Trophoblast cell (in vitro differentiated cells and primary cell): ENCODE measurements around the gene SASH1.

Experiments used
- DNase-seq, 2 donors: peaks; one replicate each; pipeline ENCODE4 v3.0.0-alpha.2; 2016
- H2AFZ ChIP-seq: 2 replicates; pipeline ENCODE4 v1.6.1; 2013; ENCODE audit warnings: low read length, moderate library complexity, mild to moderate bottlenecking; ENCODE audit not compliant: insufficient read depth, poor library complexity
- H2AK5ac ChIP-seq: 2 replicates; pipeline ENCODE4 v1.6.1; 2013; ENCODE audit warnings: mild to moderate bottlenecking, low read length
- H2BK120ac ChIP-seq: 2 replicates; pipeline ENCODE4 v1.6.1; 2013; ENCODE audit warnings: low read length, mild to moderate bottlenecking, moderate library complexity; ENCODE audit not compliant: insufficient read depth, poor library complexity
- H2BK12ac ChIP-seq: 2 replicates; pipeline ENCODE4 v1.6.1; 2013; ENCODE audit warnings: mild to moderate bottlenecking, low read length, moderate library complexity
- H2BK5ac ChIP-seq: 2 replicates; pipeline ENCODE4 v1.6.1; 2013; ENCODE audit warnings: low read length, low read depth, moderate library complexity, mild to moderate bottlenecking; ENCODE audit not compliant: poor library complexity
- H3K14ac ChIP-seq: 2 replicates; pipeline ENCODE4 v1.6.1; 2013; ENCODE audit warnings: mild to moderate bottlenecking, low read length
- H3K18ac ChIP-seq: 2 replicates; pipeline ENCODE4 v1.6.1; 2013; ENCODE audit warnings: mild to moderate bottlenecking, low read length
- H3K23ac ChIP-seq: 2 replicates; pipeline ENCODE4 v1.6.1; 2013; ENCODE audit warnings: low read length
- H3K27ac ChIP-seq: 2 replicates; pipeline ENCODE4 v1.5.1; 2013; ENCODE audit warnings: low read depth, mild to moderate bottlenecking, inconsistent platforms, low read length, moderate library complexity
- H3K27me3 ChIP-seq: 2 replicates; pipeline ENCODE4 v1.6.1; 2013; ENCODE audit warnings: inconsistent platforms, mild to moderate bottlenecking, low read length, moderate library complexity; ENCODE audit not compliant: insufficient read depth
- H3K36me3 ChIP-seq, 2 experiments: 1 replicate in 1 of 2; 2 replicates in 1 of 2; pipeline ENCODE4 v1.6.1; 2013; ENCODE audit warnings: low read length in 2 of 2, mild to moderate bottlenecking in 2 of 2, moderate library complexity in 1 of 2; ENCODE audit not compliant: insufficient read depth in 2 of 2, control insufficient read depth in 1 of 2
- H3K4ac ChIP-seq: 2 replicates; pipeline ENCODE4 v1.6.1; 2013; ENCODE audit warnings: low read depth, mild to moderate bottlenecking, low read length, moderate library complexity
- H3K4me1 ChIP-seq, 2 experiments: 1 replicate in 1 of 2; 2 replicates in 1 of 2; pipeline ENCODE4 v1.6.1; 2013; ENCODE audit warnings: low read length in 2 of 2, mild to moderate bottlenecking in 2 of 2, moderate library complexity in 1 of 2; ENCODE audit not compliant: insufficient read depth in 2 of 2, control insufficient read depth in 1 of 2
- H3K4me2 ChIP-seq: 2 replicates; pipeline ENCODE4 v1.6.1; 2013; ENCODE audit warnings: inconsistent platforms, mild to moderate bottlenecking, low read length, moderate library complexity
- H3K4me3 ChIP-seq: 2 replicates; pipeline ENCODE4 v1.5.1; 2013; ENCODE audit warnings: mild to moderate bottlenecking, low read depth, low read length, inconsistent platforms
- H3K79me1 ChIP-seq: one replicate; pipeline ENCODE4 v1.6.1; 2013; ENCODE audit warnings: low read length
- H3K79me2 ChIP-seq: 2 replicates; pipeline ENCODE4 v1.6.1; 2013; ENCODE audit warnings: low read length, mild to moderate bottlenecking; ENCODE audit not compliant: control insufficient read depth, insufficient read depth, poor library complexity
- H3K9ac ChIP-seq: 2 replicates; pipeline ENCODE4 v1.6.1; 2013; ENCODE audit warnings: mild to moderate bottlenecking, low read length
- H3K9me3 ChIP-seq: 2 replicates; pipeline ENCODE4 v1.6.1; 2013; ENCODE audit warnings: low read depth, mild to moderate bottlenecking, control low read depth, inconsistent platforms, low read length; ENCODE audit not compliant: insufficient read depth
- H4K12ac ChIP-seq: 2 replicates; pipeline ENCODE4 v1.6.1; 2013; ENCODE audit warnings: low read depth, mild to moderate bottlenecking, low read length, moderate library complexity
- H4K8ac ChIP-seq: 2 replicates; pipeline ENCODE4 v1.6.1; 2013; ENCODE audit warnings: low read depth, mild to moderate bottlenecking, low read length, moderate library complexity
- H4K91ac ChIP-seq: one replicate; pipeline ENCODE4 v1.6.1; 2013; ENCODE audit warnings: low read depth, mild to moderate bottlenecking, low read length, moderate library complexity
- WGBS: extraction: QIAGEN DNeasy Blood & Tissue Kit; methylation state at CpG from one replicate; pipeline ENCODE4 v1.1.7; 2013; ENCODE audit warnings: missing lambda C conversion rate; ENCODE audit not compliant: insufficient read length, insufficient coverage; ENCODE audit errors: extremely low coverage; 5-methylcytosine and 5-hydroxymethylcytosine counted together

The SASH1 gene

GRCh38 chr6:148497257-148497656 is 154.6 kb downstream of the SASH1 start:
- peaks cover 11 to 14% of the 10 kb centered on the region in 2 experiments for H3K4me1 ChIP-seq
- no peaks in the 10 kb centered on the region for H3K36me3 ChIP-seq
- H3K9ac ChIP-seq, result peak overlapping the region; percentile 33
- peak overlapping the region; percentile 86 for H2AK5ac ChIP-seq
- H3K79me2 ChIP-seq, result no peaks in the 10 kb centered on the region
- no peak overlapping the region for H2BK120ac ChIP-seq
- no peak overlapping the region for H3K18ac ChIP-seq
- peak; percentile 17 to 41 for DNase-seq
- H4K8ac ChIP-seq, result peak overlapping the region; percentile 79
- H3K79me1 ChIP-seq, result peaks cover 9% of the 10 kb centered on the region
- H3K27me3 ChIP-seq, result no peaks in the 10 kb centered on the region
- H2BK5ac ChIP-seq, result peak overlapping the region; percentile 82
- peak overlapping the region; percentile 87 for H2BK12ac ChIP-seq
- no CpG with 5 or more reads among the region's 2 CpGs for WGBS
- H3K23ac ChIP-seq, result no peak overlapping the region
- H3K9me3 ChIP-seq, result no peaks in the 10 kb centered on the region
- no peak overlapping the region for H2AFZ ChIP-seq
- peak overlapping the region; percentile 77 for H3K27ac ChIP-seq
- H4K12ac ChIP-seq, result no peak overlapping the region
- H3K4me2 ChIP-seq, result no peak overlapping the region
- no peak overlapping the region for H3K4me3 ChIP-seq
- H3K14ac ChIP-seq, result no peak overlapping the region
- H3K4ac ChIP-seq, result no peak overlapping the region
- H4K91ac ChIP-seq, result no peak overlapping the region

GRCh38 chr6:148497717-148498116 is 155.1 kb downstream of the SASH1 start:
- H3K4me3 ChIP-seq, result no peak overlapping the region
- peak overlapping the region; percentile 28 for H4K91ac ChIP-seq
- peak overlapping the region; percentile 21 for H3K18ac ChIP-seq
- H2BK120ac ChIP-seq, result peak overlapping the region; percentile 36
- no peak overlapping the region for H3K27ac ChIP-seq
- peak overlapping the region; percentile 93 for H2AK5ac ChIP-seq
- no peaks in the 10 kb centered on the region for H3K36me3 ChIP-seq
- H2BK5ac ChIP-seq, result peak overlapping the region; percentile 69
- no peak overlapping the region for H3K23ac ChIP-seq
- no peak overlapping the region for H3K9ac ChIP-seq
- H4K12ac ChIP-seq, result no peak overlapping the region
- H3K9me3 ChIP-seq, result no peaks in the 10 kb centered on the region
- H2AFZ ChIP-seq, result no peak overlapping the region
- no peaks in the 10 kb centered on the region for H3K79me2 ChIP-seq
- H3K4me1 ChIP-seq, result peaks cover 11 to 14% of the 10 kb centered on the region in 2 experiments
- peak overlapping the region; percentile 7 for H4K8ac ChIP-seq
- H3K79me1 ChIP-seq, result peaks cover 9% of the 10 kb centered on the region
- H3K27me3 ChIP-seq, result no peaks in the 10 kb centered on the region
- H3K4me2 ChIP-seq, result no peak overlapping the region
- WGBS, result no CpG with 5 or more reads among the region's 5 CpGs
- H2BK12ac ChIP-seq, result peak overlapping the region; percentile 84
- peak overlapping the region; percentile 67 for H3K14ac ChIP-seq
- no peak for DNase-seq
- no peak overlapping the region for H3K4ac ChIP-seq

- no peak for DNase-seq
- no peaks in the 10 kb centered on the region for H3K27me3 ChIP-seq
- no peak overlapping the region for H3K4me2 ChIP-seq
- peaks cover 11 to 14% of the 10 kb centered on the region in 2 experiments for H3K4me1 ChIP-seq
- H2BK12ac ChIP-seq, result no peak overlapping the region
- H4K91ac ChIP-seq, result no peak overlapping the region
- H4K8ac ChIP-seq, result no peak overlapping the region
- no peak overlapping the region for H2BK120ac ChIP-seq
- H3K9ac ChIP-seq, result no peak overlapping the region
- no peak overlapping the region for H2AK5ac ChIP-seq
- H3K79me1 ChIP-seq, result peaks cover 9% of the 10 kb centered on the region
- no CpG with 5 or more reads among the region's 2 CpGs for WGBS
- H3K27ac ChIP-seq, result no peak overlapping the region
- H3K18ac ChIP-seq, result no peak overlapping the region
- no peak overlapping the region for H2BK5ac ChIP-seq
- H3K4me3 ChIP-seq, result no peak overlapping the region
- no peak overlapping the region for H3K23ac ChIP-seq
- H3K4ac ChIP-seq, result no peak overlapping the region
- no peaks in the 10 kb centered on the region for H3K79me2 ChIP-seq
- no peak overlapping the region for H3K14ac ChIP-seq
- no peaks in the 10 kb centered on the region for H3K9me3 ChIP-seq
- no peak overlapping the region for H4K12ac ChIP-seq
- no peak overlapping the region for H2AFZ ChIP-seq
- no peaks in the 10 kb centered on the region for H3K36me3 ChIP-seq
Measured at GRCh38 chr6:148500402-148500801, 157.8 kb downstream of the SASH1 start.

GRCh38 chr6:148501178-148501590 is 158.5 kb downstream of the SASH1 start:
- Histone ChIP-seq H3K18ac (no peak overlapping the region), H3K23ac (no peak overlapping the region), H2AFZ (no peak overlapping the region), H3K4me1 (peaks cover 11 to 14% of the 10 kb centered on the region in 2 experiments), H2BK120ac (no peak overlapping the region), H4K91ac (no peak overlapping the region), H3K36me3 (no peaks in the 10 kb centered on the region), H3K4me2 (no peak overlapping the region), H2AK5ac (no peak overlapping the region), H3K14ac (no peak overlapping the region), H3K27ac (no peak overlapping the region), H3K79me1 (peaks cover 9% of the 10 kb centered on the region), H3K27me3 (no peaks in the 10 kb centered on the region), H4K8ac (no peak overlapping the region), H2BK12ac (no peak overlapping the region), H3K79me2 (no peaks in the 10 kb centered on the region), H2BK5ac (no peak overlapping the region), H3K9ac (no peak overlapping the region), H3K4me3 (no peak overlapping the region), H3K4ac (no peak overlapping the region), H4K12ac (no peak overlapping the region), H3K9me3 (no peaks in the 10 kb centered on the region)
- WGBS, result no CpG with 5 or more reads among the region's 5 CpGs
- peak; percentile 38 to 63 for DNase-seq
